CD4-positive, alpha-beta T cell treated with Interferon gamma for 1 hour (primary cell): ENCODE data around the gene LMF2.
A peak's percentile ranks its signal among the peaks of the same experiment; 100 is the strongest.

Experiments used
- DNase-seq: peaks from one replicate; pipeline ENCODE4 v3.0.0-alpha.2; 2020

Gene LMF2

GRCh38 chr22:50507421-50507990 is at the start of gene LMF2:
Gene LMF2 (minus strand): TSS chr22:50507702. CDS start chr22:50507675, 27 bp downstream.
- DNase-seq, result peak; percentile 92

GRCh38 chr22:50556703-50557102 is 49.2 kb upstream of the LMF2 start:
- no peak for DNase-seq

- no peak for DNase-seq
Measured at GRCh38 chr22:50553310-50553709, 45.8 kb upstream of the LMF2 start.

GRCh38 chr22:50551160-50551752 is 43.8 kb upstream of the LMF2 start:
- no peak for DNase-seq

- no peak for DNase-seq
Measured at GRCh38 chr22:50550395-50550794, 42.9 kb upstream of the LMF2 start.

- no peak for DNase-seq
Measured at GRCh38 chr22:50548921-50549790, 41.7 kb upstream of the LMF2 start.

- peak; percentile 58 for DNase-seq
Measured at GRCh38 chr22:50548040-50548920, 40.8 kb upstream of the LMF2 start.

- no peak for DNase-seq
Measured at GRCh38 chr22:50547263-50547985, 39.9 kb upstream of the LMF2 start.

- DNase-seq, result no peak
Measured at GRCh38 chr22:50546326-50547262, 39.1 kb upstream of the LMF2 start.

GRCh38 chr22:50545522-50546325 is 38.2 kb upstream of the LMF2 start, which contains the start of gene KLHDC7B:
Gene KLHDC7B (plus strand): TSS chr22:50545899. CDS start chr22:50546244, 345 bp downstream.
- DNase-seq, result no peak

GRCh38 chr22:50544746-50545253 is 37.3 kb upstream of the LMF2 start:
- no peak for DNase-seq

GRCh38 chr22:50544078-50544745 is 36.7 kb upstream of the LMF2 start:
- peak; percentile 88 for DNase-seq

- peak; percentile 69 for DNase-seq
Measured at GRCh38 chr22:50542416-50542927, 35.0 kb upstream of the LMF2 start.

- DNase-seq, result peak; percentile 79
Measured at GRCh38 chr22:50541667-50542026, 34.1 kb upstream of the LMF2 start.

GRCh38 chr22:50540381-50540780 is 32.9 kb upstream of the LMF2 start:
- DNase-seq, result no peak

GRCh38 chr22:50537765-50538164 is 30.3 kb upstream of the LMF2 start:
- DNase-seq, result no peak

- DNase-seq, result no peak
Measured at GRCh38 chr22:50536226-50536625, 28.7 kb upstream of the LMF2 start.

- DNase-seq, result no peak
Measured at GRCh38 chr22:50535113-50535512, 27.6 kb upstream of the LMF2 start.
